Liver (tissue), 9 donors: Measurements from ENCODE around the gene DLGAP4. TPM values are rescaled to one million over a fixed set of nuclear protein-coding genes. Genes with fewer than 3 reads are reported as not detected.

Source experiments
- DNase-seq: peaks from one replicate; pipeline ENCODE4 v3.0.0-alpha.2; 2017; ENCODE audit warnings: low spot score
- H3K27ac ChIP-seq, 2 donors: one replicate each; pipeline ENCODE4 v1.7.0; 2013; ENCODE audit warnings: inconsistent platforms in 2 of 2, low read length in 2 of 2, control low read depth in 1 of 2, low read depth in 1 of 2, mild to moderate bottlenecking in 1 of 2
- H3K27me3 ChIP-seq, 4 donors: one replicate each; pipeline versions ENCODE4 v1.6.1 to v1.7.0; 2013; ENCODE audit warnings: low read length in 3 of 4, inconsistent platforms in 1 of 4, mild to moderate bottlenecking in 1 of 4, moderate library complexity in 1 of 4; ENCODE audit not compliant: control insufficient read depth in 4 of 4, insufficient read depth in 4 of 4
- H3K36me3 ChIP-seq, 4 donors: one replicate each; pipeline versions ENCODE4 v1.6.1 to v1.7.0; 2013; ENCODE audit warnings: low read length in 3 of 4, mild to moderate bottlenecking in 3 of 4, low read depth in 1 of 4, moderate library complexity in 1 of 4; ENCODE audit not compliant: control insufficient read depth in 4 of 4, insufficient read depth in 3 of 4
- H3K4me1 ChIP-seq, 4 donors: one replicate each; pipeline versions ENCODE4 v1.6.1 to v1.7.0; 2013; ENCODE audit warnings: low read length in 3 of 4, mild to moderate bottlenecking in 3 of 4, moderate library complexity in 1 of 4; ENCODE audit not compliant: control insufficient read depth in 4 of 4, insufficient read depth in 4 of 4
- H3K4me3 ChIP-seq, 3 donors: one replicate each; pipeline versions ENCODE4 v1.6.1 to v1.7.0; 2013; ENCODE audit warnings: low read length in 3 of 3, control low read depth in 1 of 3, low read depth in 1 of 3, mild to moderate bottlenecking in 1 of 3
- H3K9ac ChIP-seq, 2 donors: one replicate each; pipeline ENCODE4 v1.7.0; 2013; ENCODE audit warnings: low read length in 2 of 2, mild to moderate bottlenecking in 2 of 2, moderate library complexity in 2 of 2, control low read depth in 1 of 2, low read depth in 1 of 2
- H3K9me3 ChIP-seq, 4 donors: one replicate each; pipeline versions ENCODE4 v1.6.1 to v1.7.0; 2013; ENCODE audit warnings: low read length in 3 of 4; ENCODE audit not compliant: control insufficient read depth in 4 of 4
- ATF3 ChIP-seq: IDR thresholded peaks from 2 replicates; pipeline ENCODE4 v1.6.1; 2016; ENCODE audit warnings: antibody characterized with exemption
- CTCF ChIP-seq: fragments of 150-350 bp; IDR thresholded peaks from 2 replicates; pipeline ENCODE4 v1.5.1; 2017; ENCODE audit warnings: improper control_type of control experiment, low read depth, low read length; ENCODE audit not compliant: missing input control
- EGR1 ChIP-seq, 2 donors: IDR thresholded peaks; 2 replicates each; pipeline ENCODE4 v1.6.1; 2016 to 2018; ENCODE audit warnings: antibody characterized with exemption in 2 of 2, low read depth in 2 of 2
- FOXA1 ChIP-seq: IDR thresholded peaks from 2 replicates; pipeline ENCODE4 v1.6.1; 2016; ENCODE audit warnings: antibody characterized with exemption
- FOXA2 ChIP-seq: IDR thresholded peaks from 2 replicates; pipeline ENCODE4 v1.6.1; 2016; ENCODE audit warnings: antibody characterized with exemption
- GABPA ChIP-seq, 2 donors: IDR thresholded peaks in 1 of 2; conservative IDR thresholded peaks in 1 of 2; 2 replicates each; pipeline ENCODE4 v1.6.1; 2016; ENCODE audit warnings: antibody characterized with exemption in 2 of 2, mild to moderate bottlenecking in 1 of 2, moderate library complexity in 1 of 2
- HNF4A ChIP-seq, 2 donors: conservative IDR thresholded peaks; 2 replicates each; pipeline ENCODE4 v1.6.1; 2016; ENCODE audit warnings: antibody characterized with exemption in 2 of 2, mild to moderate bottlenecking in 2 of 2
- HNF4G ChIP-seq: IDR thresholded peaks from 2 replicates; pipeline ENCODE4 v1.6.1; 2016; ENCODE audit warnings: antibody characterized with exemption
- JUND ChIP-seq, 2 donors: IDR thresholded peaks; 2 replicates each; pipeline ENCODE4 v1.6.1; 2016; ENCODE audit warnings: antibody characterized with exemption in 2 of 2
- MAX ChIP-seq: IDR thresholded peaks from 2 replicates; pipeline ENCODE4 v1.6.1; 2016; ENCODE audit warnings: antibody characterized with exemption
- NR2F2 ChIP-seq: IDR thresholded peaks from 2 replicates; pipeline ENCODE4 v1.6.1; 2016; ENCODE audit warnings: antibody characterized with exemption
- RAD21 ChIP-seq, 2 donors: IDR thresholded peaks; 2 replicates each; pipeline ENCODE4 v1.6.1; 2016; ENCODE audit warnings: antibody characterized with exemption in 2 of 2, mild to moderate bottlenecking in 2 of 2
- REST ChIP-seq: IDR thresholded peaks from 2 replicates; pipeline ENCODE4 v1.6.1; 2016; ENCODE audit warnings: antibody characterized with exemption, mild to moderate bottlenecking
- RXRA ChIP-seq, 2 donors: IDR thresholded peaks; 2 replicates each; pipeline ENCODE4 v1.6.1; 2017 to 2018; ENCODE audit warnings: antibody characterized with exemption in 2 of 2, mild to moderate bottlenecking in 1 of 2
- SP1 ChIP-seq: IDR thresholded peaks from 2 replicates; pipeline ENCODE4 v1.6.1; 2018; ENCODE audit warnings: antibody characterized with exemption, mild to moderate bottlenecking
- TAF1 ChIP-seq: conservative IDR thresholded peaks from 2 replicates; pipeline ENCODE4 v1.6.1; 2016; ENCODE audit warnings: antibody characterized with exemption, mild to moderate bottlenecking
- YY1 ChIP-seq: IDR thresholded peaks from 2 replicates; pipeline ENCODE4 v1.6.1; 2016; ENCODE audit warnings: antibody characterized with exemption, mild to moderate bottlenecking
- ZBTB33 ChIP-seq: IDR thresholded peaks from 2 replicates; pipeline ENCODE4 v1.6.1; 2016; ENCODE audit warnings: antibody characterized with exemption
- WGBS: extraction: QIAGEN DNeasy Blood & Tissue Kit; methylation state at CpG from one replicate; pipeline ENCODE4 v1.1.7; 2013; 5-methylcytosine and 5-hydroxymethylcytosine counted together
- polyA plus RNA-seq, 2 donors: library from polyadenylated mRNA; stranded (reverse) in 1 of 2; unstranded in 1 of 2; fragments of 200-250 nt in 1 of 2; fragments of >200 nt in 1 of 2; fragmentation: Nextera tagmentation in 1 of 2; extraction: Ambion mirVana in 1 of 2; gene quantifications; one replicate each; pipeline versions ENCODE4 v1.2.1 to v1.2.3, GENCODE V29; 2013 to 2015
- total RNA-seq, 2 donors: library from RNA; depleted of rRNA; stranded (reverse); fragments of >200 nt; gene quantifications; one replicate each; pipeline ENCODE4 v1.2.3, GENCODE V29; 2014
- donor health status: healthy.
- donor health status: healthy.
- donor health status: healthy.
- donor health status: healthy.
- donor health status: healthy.

Gene DLGAP4
- total and polyA plus RNA-seq, 4 donors = 2.9 to 18.7 (median 11.2) TPM

GRCh38 chr20:36527331-36528125 is 221.4 kb downstream of the DLGAP4 start:
- H3K27ac ChIP-seq = no peak overlapping the region

GRCh38 chr20:36528176-36528874 is 222.2 kb downstream of the DLGAP4 start:
- DNase-seq = no peak

More at GRCh38 chr20:36527331-36528125, 221.4 kb downstream of the DLGAP4 start:
- 92% methylated on average over 32 of the region's 32 CpGs for WGBS
- Histone ChIP-seq H3K4me1 (peaks cover 0 to 3% (median 0%) of the 10 kb centered on the region in 4 donors), H3K36me3 (peaks cover 11 to 37% (median 22%) of the 10 kb centered on the region in 4 donors), H3K27me3 (no peaks in the 10 kb centered on the region), H3K9ac (no peak overlapping the region), H3K9me3 (no peaks in the 10 kb centered on the region), H3K4me3 (no peak overlapping the region)
- DNase-seq = no peak
- TF ChIP-seq JUND (IDR thresholded peaks at IDR 0.05) (no peak), FOXA2 (no peak)

GRCh38 chr20:36528875-36529417 is 222.8 kb downstream of the DLGAP4 start:
- H3K36me3 ChIP-seq = peaks cover 11 to 34% (median 22%) of the 10 kb centered on the region in 4 donors
- DNase-seq = no peak
- H3K27ac ChIP-seq = no peak overlapping the region
- WGBS = 91% methylated on average over 14 of the region's 14 CpGs
- no peaks in the 10 kb centered on the region for H3K9me3 ChIP-seq
- H3K9ac ChIP-seq = no peak overlapping the region
- TF ChIP-seq JUND (IDR thresholded peaks at IDR 0.05) (no peak), ZBTB33 (no peak), HNF4A (conservative IDR thresholded peaks at IDR 0.05) (no peak), FOXA2 (no peak), NR2F2 (no peak), RXRA (IDR thresholded peaks at IDR 0.05) (no peak), REST (no peak), HNF4G (no peak), YY1 (no peak), EGR1 (IDR thresholded peaks at IDR 0.05; ENCODE audit: low read depth in 2 of 2) (no peak), TAF1 (no peak), RAD21 (IDR thresholded peaks at IDR 0.05) (no peak), ATF3 (no peak), GABPA (IDR thresholded peaks at IDR 0.05 in 1 of 2, conservative IDR thresholded peaks at IDR 0.05 in 1 of 2) (no peak), FOXA1 (no peak), SP1 (no peak), CTCF (no peak), MAX (no peak)
- H3K27me3 ChIP-seq = no peaks in the 10 kb centered on the region
- no peaks in the 10 kb centered on the region for H3K4me1 ChIP-seq
- no peak overlapping the region for H3K4me3 ChIP-seq

More at GRCh38 chr20:36528176-36528874, 222.2 kb downstream of the DLGAP4 start:
- TF ChIP-seq NR2F2 = no peak
- no peak for TF ChIP-seq HNF4G
- no peak for TF ChIP-seq HNF4A (conservative IDR thresholded peaks at IDR 0.05)
- H3K9ac ChIP-seq = no peak overlapping the region
- 91% methylated on average over 18 of the region's 18 CpGs for WGBS
- H3K27me3 ChIP-seq = no peaks in the 10 kb centered on the region
- no peak overlapping the region for H3K27ac ChIP-seq
- no peak overlapping the region for H3K4me3 ChIP-seq
- H3K9me3 ChIP-seq = no peaks in the 10 kb centered on the region
- H3K36me3 ChIP-seq = peaks cover 11 to 37% (median 22%) of the 10 kb centered on the region in 4 donors
- H3K4me1 ChIP-seq = no peaks in the 10 kb centered on the region
